Stimulated activated CD8-positive, alpha-beta memory T cell treated with anti-CD3 and anti-CD28 coated beads, Interleukin-15, amount 100 ng/mL, for 48 hours (primary cell): Measurements from ENCODE around the gene ATG5.
"Not testable (repeated sequence)": the region's sequence is repeated elsewhere in the genome, so short reads cannot be mapped to it uniquely, and the experiment has no call there.

ENCODE experiments used
- DNase-seq, 2 donors: peaks; one replicate each; pipeline ENCODE4 v3.0.0-alpha.2; 2020; ENCODE audit warnings: low read depth in 2 of 2

ATG5 gene

DNA sequence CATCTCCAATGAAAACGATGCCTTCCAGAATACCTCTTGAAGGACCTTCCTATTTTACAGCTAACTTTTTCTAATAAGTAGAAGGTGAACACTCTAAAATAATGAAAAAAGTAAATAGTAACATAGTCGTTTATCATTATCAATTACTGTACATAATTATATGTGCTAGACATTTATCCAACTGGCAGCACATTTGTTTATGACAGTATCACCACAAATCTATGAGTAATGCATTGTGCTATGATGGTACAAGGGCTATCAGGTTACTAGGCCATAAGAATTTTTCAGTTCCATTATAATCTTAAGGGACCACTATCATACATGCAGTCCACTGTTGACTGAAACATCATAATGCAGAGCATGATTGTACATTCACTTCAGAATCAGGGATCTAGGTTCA, 68.4 kb downstream of the ATG5 start:
- DNase-seq, result no peak

DNA sequence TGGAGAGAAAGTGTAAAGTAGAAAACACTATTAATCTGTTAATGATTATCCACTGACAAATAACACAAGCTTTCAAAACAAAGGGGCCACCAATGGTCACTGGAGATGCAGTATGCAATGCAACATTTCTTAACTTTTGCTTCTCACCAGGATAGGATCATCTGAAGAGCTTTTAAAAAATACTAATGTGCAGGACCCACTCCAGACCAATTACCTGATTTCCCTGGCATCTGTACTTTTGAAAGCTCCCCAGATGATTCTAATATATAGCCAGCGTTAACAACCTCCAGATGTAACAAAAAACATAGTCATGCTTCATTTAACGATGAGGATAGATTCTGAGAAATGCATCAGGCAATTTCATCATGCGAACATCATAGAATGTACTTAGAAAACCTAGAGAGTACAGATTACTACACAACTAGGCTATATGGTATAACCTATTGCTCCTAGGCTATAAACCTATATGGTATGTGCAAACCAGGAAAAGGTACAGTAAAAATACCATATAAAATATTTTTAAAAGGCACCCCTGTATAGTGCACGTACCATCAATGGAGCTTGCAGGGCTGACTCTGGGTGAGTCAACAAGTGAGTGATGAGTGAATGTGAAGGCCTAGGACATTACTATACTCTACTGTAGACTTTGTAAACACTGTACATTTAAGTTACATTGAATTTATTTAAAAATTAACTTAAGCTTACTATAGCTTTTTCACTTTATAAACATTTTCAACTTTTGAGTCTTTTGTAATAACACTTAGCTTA, 69.2 kb downstream of the ATG5 start:
- DNase-seq, result no peak

DNA sequence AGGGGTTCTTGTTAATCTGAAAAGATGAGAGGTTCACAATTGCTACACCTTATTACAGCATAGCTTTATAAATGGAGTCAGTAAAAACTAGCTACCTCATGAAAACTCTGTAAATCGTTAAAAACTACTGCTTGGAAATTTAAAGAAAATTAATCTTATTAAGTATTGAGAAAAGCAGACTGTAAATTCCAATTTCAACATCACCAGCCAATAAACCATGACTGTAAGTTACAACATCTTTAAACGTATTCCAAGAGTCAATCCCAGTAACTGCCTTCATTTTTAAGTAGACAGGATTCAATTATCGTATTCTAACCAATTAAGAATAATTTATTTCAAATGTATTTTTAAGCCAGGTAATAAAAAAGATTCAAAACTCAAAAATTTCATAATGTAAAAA, 70.3 kb downstream of the ATG5 start:
- DNase-seq, result no peak

DNA sequence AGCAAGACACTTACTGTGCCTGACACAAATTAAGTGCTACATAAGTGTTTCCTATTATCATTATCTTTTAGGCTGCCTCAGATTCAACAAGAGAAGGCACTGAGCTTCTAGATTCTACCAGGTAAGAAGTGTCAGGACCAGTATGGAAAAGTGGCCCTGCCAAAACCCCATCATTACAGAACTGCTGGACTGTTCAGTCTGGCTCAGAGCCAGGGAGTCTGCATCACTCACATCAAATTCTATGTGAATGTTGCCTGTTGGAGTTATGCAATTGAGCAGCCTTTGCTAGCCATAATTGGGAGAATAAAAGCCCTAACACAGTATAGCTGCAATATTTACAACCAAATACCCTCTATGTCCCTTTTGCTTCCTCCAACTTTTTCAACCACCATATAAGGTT, 70.9 kb downstream of the ATG5 start:
- DNase-seq, result no peak

DNA sequence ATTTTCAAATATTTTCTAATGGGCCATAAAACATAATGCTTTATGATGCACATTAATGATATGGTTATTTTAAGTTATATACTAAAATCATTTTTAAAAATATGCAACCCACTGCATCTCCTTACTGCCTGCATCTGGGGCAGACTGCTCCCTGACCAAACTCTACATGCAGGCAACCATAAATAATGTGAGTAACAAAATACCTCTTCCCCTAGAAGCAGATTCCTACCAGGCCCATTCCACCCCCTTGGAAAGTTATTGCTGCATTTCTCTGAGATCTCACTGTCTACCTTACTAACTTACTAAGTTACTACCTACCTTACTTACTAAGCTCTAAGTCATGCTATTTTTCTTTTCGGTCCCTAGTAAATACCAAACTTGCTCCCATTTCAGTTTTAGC, 71.8 kb downstream of the ATG5 start:
- DNase-seq, result no peak

DNA sequence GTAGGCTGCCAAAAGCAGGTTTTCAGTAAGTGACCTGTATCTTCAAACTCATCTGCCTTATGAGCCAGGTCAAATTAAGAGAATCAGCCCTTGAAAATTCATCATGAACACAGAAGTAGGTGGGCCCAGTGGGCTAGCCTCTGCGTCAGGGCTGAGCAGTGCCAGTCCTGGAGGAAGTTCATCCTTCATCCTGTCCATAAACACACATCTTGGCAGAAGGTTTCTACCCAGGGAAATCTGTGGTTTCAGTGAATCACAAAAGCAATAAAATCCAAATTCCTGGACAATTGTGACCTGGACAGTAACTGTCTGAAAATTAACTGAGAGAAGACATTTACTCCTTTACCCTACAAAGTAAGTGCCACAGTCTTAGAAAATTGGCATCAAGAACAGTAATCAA, 72.4 kb downstream of the ATG5 start:
- no peak for DNase-seq

DNA sequence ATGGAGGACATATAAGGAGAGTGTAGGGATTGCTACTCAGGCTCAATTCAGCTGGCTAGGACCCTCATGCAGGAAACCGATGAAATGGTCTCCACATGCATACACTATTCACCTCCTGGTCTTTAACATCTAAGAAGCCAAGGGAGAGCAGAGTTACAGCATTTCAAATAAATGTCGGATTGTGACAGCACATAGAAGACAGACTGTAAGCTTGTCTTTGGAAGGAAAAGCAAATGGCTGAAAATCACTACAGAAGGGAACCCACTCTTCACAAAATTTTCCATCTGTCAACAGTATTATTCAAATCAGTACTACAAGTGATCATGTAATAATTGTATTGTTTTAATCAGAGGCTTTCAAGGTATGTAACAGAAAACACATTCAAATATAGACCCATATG, 72.9 kb downstream of the ATG5 start:
- DNase-seq, result no peak

DNA sequence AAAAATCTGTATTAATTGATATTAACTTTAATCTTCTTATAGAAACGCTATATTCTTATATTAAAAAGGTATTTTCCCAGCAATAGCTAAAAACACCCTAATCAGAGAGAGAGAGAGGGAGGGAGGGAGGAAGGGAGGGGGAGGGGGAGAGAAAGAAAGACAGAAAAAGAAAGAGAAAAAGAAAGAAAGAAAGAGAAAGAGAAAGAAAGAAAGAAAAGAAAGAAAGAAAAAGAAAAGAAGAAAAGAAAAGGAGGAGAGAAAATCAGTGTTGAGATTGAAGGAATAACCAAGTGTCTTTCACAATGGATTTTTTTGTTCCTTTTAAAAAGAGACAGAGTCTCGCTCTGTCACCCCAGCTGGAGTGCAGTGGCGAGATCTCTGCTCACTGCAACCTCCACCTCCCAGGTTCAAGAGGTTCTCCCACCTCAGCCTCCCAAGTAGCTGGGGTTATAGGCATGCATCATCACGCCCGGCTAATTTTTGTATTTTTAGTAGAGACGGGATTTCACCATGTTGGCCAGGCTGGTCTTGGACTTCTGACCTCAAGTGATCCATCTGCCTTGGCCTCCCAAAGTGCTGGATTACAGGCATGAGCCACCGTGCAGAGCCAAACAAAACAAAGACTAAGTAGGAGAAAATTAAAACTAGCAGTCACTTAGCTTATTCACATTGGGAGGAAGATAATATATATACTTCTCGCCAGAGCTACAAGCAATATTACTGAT, 73.9 kb downstream of the ATG5 start:
- not testable (repeated sequence) for DNase-seq

DNA sequence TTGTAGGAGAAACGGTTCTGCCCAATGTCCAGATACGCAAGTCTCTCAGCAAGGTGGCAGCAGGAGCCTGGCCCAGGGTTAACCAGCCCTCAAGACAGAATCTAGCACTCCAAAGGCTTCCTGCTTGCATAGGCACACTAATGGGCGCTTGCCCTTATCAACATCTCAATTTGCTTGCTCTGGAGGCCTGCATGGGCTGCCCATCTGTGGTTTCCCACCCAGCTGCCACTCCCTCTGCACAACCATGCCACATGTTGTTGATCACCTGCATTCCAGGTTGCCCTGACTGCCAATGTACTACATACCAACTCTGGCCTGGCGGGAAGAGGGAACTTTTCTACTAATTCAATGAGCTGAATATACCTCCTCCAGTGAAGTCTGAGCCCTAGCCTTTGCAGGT, 74.6 kb downstream of the ATG5 start:
- no peak for DNase-seq

DNA sequence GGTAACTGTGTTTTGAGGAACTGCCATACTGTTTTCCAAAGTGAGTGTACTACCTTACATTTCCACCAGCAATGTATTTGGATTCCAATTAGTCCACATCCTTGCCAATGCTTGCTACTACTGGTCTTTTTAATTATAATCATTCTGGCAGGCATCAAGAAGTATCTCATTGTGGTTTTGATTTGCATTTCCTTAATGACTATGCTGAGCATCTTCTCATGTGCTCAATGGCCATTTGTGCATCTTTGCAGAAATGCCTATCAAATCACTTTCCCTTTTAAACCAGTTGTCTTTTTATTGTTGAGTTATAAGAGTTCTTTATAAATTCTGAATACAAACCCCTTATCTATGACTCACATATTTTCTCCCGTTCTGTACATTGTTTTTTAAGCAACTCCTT, 75.9 kb downstream of the ATG5 start:
- no peak for DNase-seq

DNA sequence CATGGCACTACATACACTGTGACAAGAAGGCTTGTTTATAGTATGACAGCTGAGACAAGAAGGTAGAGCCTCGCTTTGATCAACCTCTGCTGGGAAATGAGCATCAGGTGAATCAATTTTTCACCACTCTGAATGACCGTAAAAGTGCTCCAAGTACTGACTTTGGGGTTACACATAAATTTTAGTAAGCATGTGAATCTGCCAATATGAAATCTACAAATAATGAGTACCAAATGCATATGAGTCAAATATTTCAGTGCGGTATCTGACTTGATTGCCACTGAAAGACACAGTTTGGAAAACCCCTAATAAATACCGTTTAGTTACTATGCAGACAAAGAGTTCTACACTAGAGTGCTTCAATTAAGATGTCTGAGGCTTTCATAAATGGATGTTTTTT, 77.8 kb downstream of the ATG5 start:
- DNase-seq, result no peak

DNA sequence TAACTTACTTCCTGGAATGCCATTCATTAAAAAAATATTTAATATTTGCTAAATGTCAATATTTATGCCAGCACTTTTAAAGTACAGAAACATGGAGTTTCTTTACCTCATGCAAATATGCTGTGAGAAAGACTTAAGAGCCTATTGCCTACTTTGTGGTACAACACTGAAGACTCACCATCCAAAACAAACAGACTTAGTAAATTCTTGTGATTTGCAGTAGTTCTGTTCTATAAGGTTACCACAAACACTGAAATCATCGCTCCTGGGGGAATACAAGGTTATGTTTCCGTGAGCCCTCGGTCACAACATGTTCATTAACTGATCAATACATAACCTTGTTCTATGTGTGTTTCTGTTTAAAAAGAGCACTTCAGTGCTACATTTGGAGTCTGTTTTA, 78.3 kb downstream of the ATG5 start:
- no peak for DNase-seq

DNA sequence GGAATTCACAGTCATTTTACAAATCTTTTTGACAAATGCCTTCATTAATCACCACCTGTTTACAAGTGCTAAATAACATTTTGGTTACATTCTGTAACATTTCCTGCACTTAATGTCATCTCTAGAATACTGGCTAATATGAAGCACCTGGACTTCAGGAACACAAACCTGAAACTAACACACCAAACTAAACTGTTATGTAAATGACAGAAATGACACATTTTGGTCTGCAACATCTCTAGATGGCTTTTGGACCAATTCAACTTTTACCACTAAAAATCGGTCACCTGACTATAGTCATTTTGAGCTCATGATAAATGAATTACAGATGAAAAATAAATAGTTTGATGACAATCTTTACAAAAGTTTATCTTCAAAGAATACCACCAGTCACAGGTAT, 80.6 kb downstream of the ATG5 start:
- DNase-seq, result no peak

DNA sequence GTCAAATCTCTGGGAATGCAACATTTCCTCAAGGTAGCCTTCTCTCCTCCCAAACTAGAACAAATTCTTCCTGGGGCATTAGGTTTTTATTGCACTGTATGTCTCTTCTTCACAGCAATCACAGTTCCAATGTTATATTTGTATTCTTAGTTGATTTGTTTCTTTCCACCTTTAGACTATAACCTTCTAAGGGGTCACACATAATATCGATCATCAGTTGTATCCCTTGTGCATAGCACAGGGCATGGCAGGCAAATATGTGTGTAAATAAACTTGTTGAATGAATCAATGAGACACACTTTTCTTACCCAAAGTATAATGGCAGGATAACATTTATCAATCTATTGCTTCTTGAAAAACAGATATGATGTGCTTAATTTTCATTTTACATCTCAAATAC, 81.0 kb downstream of the ATG5 start:
- DNase-seq, result no peak

DNA sequence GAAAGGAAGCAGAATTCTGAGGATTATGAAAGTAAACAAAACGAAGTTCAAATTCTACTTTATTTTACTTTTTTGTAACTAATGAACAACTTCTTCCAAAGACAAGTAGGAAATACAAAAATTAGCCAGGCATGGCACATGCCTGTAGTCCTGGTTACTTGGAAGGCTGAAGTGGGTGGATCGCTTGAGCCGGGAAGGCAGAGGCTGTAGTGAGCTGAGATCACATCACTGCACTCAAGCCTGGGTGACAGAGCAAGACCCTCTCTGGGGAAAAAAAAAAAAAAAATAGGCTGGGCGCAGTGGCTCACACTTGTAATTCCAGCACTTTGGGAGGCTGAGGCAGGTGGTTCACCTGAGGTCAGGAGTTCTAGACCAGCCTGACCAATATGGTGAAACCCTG, 82.3 kb downstream of the ATG5 start:
- no peak for DNase-seq

DNA sequence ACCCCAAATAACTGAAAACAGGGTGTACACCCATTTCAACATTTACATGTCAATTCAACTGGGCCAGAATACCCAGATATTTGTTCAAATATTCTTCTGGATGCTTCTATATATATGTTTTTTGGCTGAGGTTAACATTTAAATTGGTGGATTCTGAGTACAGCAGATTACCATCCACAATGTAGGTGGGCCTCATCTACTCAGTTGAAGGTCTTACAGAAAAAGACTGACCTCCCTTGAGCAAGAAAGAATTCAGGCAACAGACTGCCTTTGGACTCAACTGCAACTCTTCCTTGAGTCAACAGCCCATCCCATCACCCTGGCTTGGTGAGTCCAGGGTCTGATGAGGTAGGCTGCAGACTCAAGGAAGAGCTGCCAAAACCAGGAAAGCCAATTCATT, 84.1 kb downstream of the ATG5 start:
- no peak for DNase-seq

DNA sequence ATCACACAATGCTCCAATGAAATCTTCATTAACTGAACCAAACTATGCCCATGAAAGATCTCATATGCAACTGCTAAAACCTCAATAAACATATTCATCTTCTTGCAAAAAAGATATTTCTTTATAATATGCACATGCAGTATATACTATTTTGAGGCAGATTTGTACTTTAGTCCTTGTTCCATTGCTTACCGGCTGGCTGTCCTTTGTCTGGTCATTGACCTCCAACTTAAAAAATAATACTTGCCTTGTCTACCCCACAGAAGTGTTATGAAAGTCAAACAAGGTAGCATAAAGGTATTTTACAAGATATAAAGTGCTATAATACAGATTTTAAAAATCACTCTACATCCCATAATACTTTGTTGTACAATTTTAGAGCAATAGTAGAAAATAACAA, 88.3 kb downstream of the ATG5 start:
- DNase-seq, result no peak

DNA sequence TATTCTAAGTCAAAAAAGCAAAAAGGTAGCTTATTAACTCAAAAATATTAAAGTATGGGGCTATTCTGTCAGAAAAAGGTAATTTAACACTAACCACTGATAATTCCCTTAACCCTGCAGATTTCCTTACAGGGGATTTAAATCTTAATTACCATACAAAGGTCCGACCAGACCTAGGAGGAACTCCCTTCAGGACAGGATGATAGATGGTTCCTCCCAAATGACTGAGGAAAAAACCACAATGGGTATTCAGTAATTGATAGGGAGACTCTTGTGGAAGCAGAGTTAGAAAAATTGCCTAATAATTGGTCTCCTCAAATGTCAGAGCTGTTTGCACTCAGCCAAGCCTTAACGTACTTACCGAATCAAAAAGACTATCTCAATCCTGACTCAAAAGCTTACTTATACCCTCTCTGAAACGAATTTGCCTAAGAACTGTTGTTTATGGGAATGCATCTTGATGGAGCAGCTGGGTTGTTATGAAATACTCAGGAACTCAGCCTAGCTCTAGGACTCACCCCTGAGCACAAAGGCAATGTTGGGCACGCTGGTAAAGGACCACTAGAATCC, 95.6 kb downstream of the ATG5 start:
- DNase-seq, result not testable (repeated sequence)

DNA sequence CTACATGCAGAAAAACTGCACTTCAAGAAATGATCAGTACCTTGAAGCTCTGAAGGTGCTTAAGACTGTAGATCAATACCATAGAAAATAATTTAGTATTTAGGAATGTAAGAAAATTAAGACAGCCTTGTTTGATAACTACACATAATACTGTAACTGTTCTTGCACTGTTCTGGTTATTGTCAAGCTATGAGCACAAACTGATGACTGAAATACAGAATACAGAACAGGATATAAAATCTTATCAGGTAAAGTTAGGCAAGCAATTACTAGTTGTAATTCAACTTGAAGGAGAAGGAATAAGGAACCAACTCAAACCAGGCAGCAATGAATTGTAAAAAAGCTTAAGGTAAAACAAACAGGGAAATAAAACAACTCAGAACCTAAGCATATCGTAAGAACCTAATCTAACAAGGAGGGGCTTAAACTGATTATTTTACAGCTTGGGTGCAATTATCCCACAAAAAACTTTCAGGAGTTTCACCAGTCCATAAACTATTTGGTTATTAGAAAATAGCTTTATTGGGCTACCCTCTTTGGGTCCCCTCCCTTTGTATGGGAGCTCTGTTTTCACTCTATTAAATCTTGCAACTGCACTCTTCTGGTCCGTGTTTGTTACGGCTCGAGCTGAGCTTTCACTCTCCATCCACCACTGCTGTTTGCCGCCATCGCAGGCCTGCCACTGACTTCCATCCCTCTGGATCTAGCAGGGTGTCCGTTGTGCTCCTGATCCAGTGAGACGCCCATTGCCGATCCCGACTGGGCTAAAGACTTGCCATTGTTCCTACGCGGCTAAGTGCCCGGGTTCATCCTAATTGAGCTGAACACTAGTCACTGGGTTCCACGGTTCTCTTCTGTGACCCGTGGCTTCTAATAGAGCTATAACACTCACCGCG, 97.7 kb downstream of the ATG5 start:
- DNase-seq, result no peak

DNA sequence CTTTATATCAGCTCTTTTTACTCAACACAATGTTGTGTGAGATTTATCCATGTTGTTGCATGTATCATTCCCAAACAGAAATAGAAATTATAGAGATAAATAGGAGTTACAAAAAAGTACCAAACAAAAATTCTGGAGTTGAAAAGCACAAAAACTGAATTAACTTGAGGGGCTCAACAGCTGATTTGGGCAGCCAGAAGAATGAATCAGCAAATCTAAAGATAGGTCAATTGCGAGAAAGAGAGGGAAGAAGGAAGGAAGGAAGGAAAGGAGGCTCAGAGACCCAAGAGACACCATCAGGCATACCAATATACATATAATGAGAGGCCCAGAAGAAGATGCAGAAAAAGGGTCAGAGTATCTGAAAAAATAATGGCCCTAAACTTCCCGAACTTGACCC, 98.9 kb downstream of the ATG5 start:
- DNase-seq, result no peak

DNA sequence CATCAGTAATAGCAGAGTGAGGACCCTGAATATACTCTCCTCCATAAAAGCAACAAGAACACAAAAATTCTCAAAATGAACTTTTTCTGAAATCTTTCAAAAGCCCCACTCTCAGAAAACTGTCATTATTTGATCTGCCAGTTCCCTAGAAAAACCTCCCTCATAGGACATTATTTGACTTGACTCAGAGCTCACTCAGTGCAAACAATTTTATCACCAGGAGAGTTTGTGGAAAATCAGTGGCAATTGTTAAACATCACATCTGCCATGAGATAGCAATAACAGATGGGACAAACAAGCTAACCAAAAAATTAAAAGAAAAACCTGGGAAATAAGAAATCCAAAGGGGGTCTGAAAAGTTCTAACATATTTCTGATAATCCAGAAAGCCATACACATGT, 100.0 kb downstream of the ATG5 start:
- no peak for DNase-seq

DNA sequence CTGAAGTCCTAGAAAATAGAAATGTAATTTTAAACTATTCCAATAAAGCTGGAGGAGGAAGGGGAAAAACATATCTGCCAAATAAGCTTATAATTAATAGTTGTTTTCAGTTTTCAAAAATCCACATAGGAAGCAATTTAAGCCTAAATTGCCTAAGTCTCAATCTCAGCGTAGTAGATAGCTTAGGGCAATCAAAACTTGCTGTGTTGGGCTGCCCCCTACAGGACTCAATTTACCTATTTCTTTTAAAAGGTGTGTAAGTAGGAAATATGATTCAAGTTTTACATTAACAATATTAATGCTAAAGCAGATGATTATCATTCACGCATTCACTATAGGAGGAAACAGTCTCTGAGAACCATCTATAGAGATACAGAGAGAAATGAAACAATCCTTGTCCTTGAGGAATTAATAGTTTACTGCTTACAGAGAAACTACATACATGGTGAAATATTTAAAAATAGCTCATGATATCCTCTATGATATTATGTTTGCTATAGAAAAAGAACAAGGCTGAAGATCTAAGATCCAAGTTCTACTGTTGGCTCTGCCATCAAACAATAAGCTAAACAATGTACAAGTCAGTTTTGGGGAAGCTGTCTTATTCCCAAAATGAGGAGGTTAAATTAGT, 102.1 kb downstream of the ATG5 start:
- peak; percentile 20 to 32 for DNase-seq
